Hindlimb muscle (tissue), 1 donor: Measurements from ENCODE around the gene VPS9D1. TPM values are rescaled to one million over a fixed set of nuclear protein-coding genes. Genes with fewer than 3 reads are reported as not detected.

Experiments used
- DNase-seq: peaks from one replicate; pipeline ENCODE4 v3.0.0-alpha.2; 2013
- polyA plus RNA-seq: library from polyadenylated mRNA; unstranded; fragments of 120-200 nt; gene quantifications from one replicate; pipeline ENCODE4 v1.2.1, GENCODE V29; 2013; ENCODE audit not compliant: insufficient read length

The VPS9D1 gene
- polyA plus RNA-seq, 1 donor = 14.2 TPM

DNA sequence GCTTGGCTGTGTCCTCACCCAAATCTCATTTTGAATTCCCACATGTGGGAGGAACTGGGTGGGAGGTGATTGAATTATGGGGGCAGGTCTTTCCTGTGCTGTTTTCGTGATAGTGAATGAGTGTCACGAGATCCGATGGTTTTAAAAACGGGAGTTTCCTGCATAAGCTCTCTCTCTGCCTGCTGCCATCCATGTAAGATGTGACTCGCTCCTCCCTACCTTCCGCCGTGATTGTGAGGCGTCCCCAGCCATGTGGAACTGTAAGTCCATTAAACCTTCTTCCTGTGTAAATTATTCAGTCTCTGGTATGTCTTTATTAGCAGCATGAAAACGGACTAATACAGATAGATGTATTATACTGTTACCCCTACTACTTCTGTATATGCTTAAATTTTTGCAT, 59.5 kb downstream of the VPS9D1 start:
- no peak for DNase-seq

DNA sequence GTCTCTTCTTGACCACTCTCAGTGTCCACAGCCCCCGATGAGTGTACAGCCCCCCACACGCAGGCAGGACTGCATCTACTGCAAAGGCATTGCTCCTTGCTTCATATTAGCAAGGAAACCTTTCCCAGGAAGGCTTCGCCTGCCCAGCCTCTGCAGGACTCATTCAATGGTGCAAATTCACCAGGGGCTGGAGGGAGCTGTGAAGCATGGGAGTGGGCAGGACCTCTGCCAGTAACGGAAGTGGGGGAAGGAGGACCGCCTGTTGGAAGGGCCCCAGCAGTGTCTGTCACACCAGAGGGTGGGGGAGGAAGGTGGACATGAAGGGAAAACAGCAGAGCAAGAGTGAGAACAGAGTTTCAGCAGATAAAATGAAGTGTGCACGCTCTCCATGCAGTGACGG, 60.6 kb downstream of the VPS9D1 start:
- no peak for DNase-seq

DNA sequence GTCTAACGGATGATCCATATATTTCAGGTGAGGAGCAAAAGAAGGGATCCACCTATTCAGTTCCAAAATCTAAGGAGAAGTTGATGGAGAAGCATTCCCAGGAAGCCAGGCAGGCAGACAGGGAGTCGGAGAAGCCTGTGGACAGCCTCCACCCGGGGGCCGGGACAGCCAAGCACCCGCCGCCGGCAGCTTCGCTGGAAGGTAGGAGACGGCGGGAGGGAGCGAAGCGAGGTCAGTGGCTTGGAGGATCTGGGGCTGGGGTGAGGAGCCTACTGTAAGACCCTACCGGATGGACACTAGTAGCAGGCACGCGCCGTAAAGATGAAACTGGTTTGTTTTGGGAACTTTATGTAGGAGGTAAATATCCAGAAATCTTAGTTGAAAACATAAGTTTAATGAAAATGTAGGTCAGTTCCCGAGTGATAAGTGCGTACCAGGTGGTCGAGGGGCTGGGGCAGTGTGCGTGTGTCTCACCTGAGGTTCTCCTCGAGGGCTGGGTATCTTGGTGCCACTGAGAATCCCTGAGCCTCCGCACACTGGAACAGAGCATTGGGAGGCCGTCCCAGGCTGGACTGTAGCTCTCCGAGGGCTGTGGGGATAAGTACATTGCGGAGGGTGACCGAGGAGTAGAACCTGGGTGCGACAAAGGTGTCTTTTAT, 62.3 kb downstream of the VPS9D1 start:
- DNase-seq = no peak

GRCh38 chr16:89657442-89658220, 63.1 kb downstream of the VPS9D1 start, which contains the start of the genes CHMP1A and SPATA33:
TSS of gene CHMP1A (minus strand) at chr16:89657708. CDS start at chr16:89657588, 120 bp downstream.
TSS of gene SPATA33 (plus strand) at chr16:89657836. CDS start at chr16:89657912, 76 bp downstream.
- peak; percentile 94 for DNase-seq

Other genes with a start within 250 kb of the VPS9D1 start
- 72.7 TPM for gene ANKRD11, start 230.3 kb downstream of the VPS9D1 start, polyA plus RNA-seq
- 71.4 TPM for gene SPG7, start 212.5 kb downstream of the VPS9D1 start, polyA plus RNA-seq
- 5,003 TPM for gene RPL13, start 160.2 kb downstream of the VPS9D1 start, polyA plus RNA-seq
- gene CPNE7, start 145.1 kb downstream of the VPS9D1 start, polyA plus RNA-seq = not detected
- 0.39 TPM for gene DPEP1, start 107.3 kb downstream of the VPS9D1 start, polyA plus RNA-seq
- 51.3 TPM for gene CHMP1A, start 63.2 kb downstream of the VPS9D1 start, polyA plus RNA-seq
- gene SPATA33, start 63.1 kb downstream of the VPS9D1 start, polyA plus RNA-seq = 5.5 TPM
- gene CDK10, start 34.2 kb downstream of the VPS9D1 start, polyA plus RNA-seq = 65.0 TPM
- 2.3 TPM for gene SPATA2L, start 19.2 kb downstream of the VPS9D1 start, polyA plus RNA-seq
- 25.5 TPM for gene ZNF276, start 639 bp upstream of the VPS9D1 start, polyA plus RNA-seq
- gene FANCA, start 95.7 kb upstream of the VPS9D1 start, polyA plus RNA-seq = 16.6 TPM
- gene SPIRE2, start 107.6 kb upstream of the VPS9D1 start, polyA plus RNA-seq = 3.1 TPM
- 115 TPM for gene TCF25, start 152.7 kb upstream of the VPS9D1 start, polyA plus RNA-seq
- 2.6 TPM for gene MC1R, start 198.0 kb upstream of the VPS9D1 start, polyA plus RNA-seq
- gene TUBB3, start 202.4 kb upstream of the VPS9D1 start, polyA plus RNA-seq = 7.2 TPM
- 31.3 TPM for gene DEF8, start 227.9 kb upstream of the VPS9D1 start, polyA plus RNA-seq